Bone marrow (tissue), 2 donors: ENCODE results near the gene PIP5K1C.

Experiments
- DNase-seq, 2 donors: peaks; one replicate each; lab custom pipeline; 2025; lab: John Stamatoyannopoulos, UW

The PIP5K1C gene

GRCh38 chr19:3700242-3701032 is at the start of gene PIP5K1C:
PIP5K1C (minus strand) TSS chr19:3700468; CDS start chr19:3700390, 78 bp downstream.
- peak; percentile 65 to 67 for DNase-seq

GRCh38 chr19:3748965-3749364 is 48.7 kb upstream of the PIP5K1C start:
- DNase-seq, result no peak

GRCh38 chr19:3746371-3747056 is 46.2 kb upstream of the PIP5K1C start:
- no peak for DNase-seq

- DNase-seq, result no peak
Measured at GRCh38 chr19:3745363-3746045, 45.2 kb upstream of the PIP5K1C start.

- no peak for DNase-seq
Measured at GRCh38 chr19:3743486-3743885, 43.2 kb upstream of the PIP5K1C start.

GRCh38 chr19:3740431-3740830 is 40.2 kb upstream of the PIP5K1C start:
- DNase-seq, result no peak

GRCh38 chr19:3738477-3739220 is 38.4 kb upstream of the PIP5K1C start:
- DNase-seq, result no peak

GRCh38 chr19:3737487-3738205 is 37.4 kb upstream of the PIP5K1C start:
- no peak for DNase-seq

GRCh38 chr19:3736106-3736724 is 35.9 kb upstream of the PIP5K1C start:
- no peak for DNase-seq

- no peak for DNase-seq
Measured at GRCh38 chr19:3734310-3734600, 34.0 kb upstream of the PIP5K1C start.

GRCh38 chr19:3733549-3734309 is 33.5 kb upstream of the PIP5K1C start:
- DNase-seq, result no peak

GRCh38 chr19:3732108-3732507 is 31.8 kb upstream of the PIP5K1C start:
- no peak for DNase-seq

- DNase-seq, result no peak
Measured at GRCh38 chr19:3730457-3730958, 30.2 kb upstream of the PIP5K1C start.

- no peak for DNase-seq
Measured at GRCh38 chr19:3725640-3726310, 25.5 kb upstream of the PIP5K1C start.

GRCh38 chr19:3725121-3725520 is 24.9 kb upstream of the PIP5K1C start:
- no peak for DNase-seq

- DNase-seq, result no peak
Measured at GRCh38 chr19:3723883-3724282, 23.6 kb upstream of the PIP5K1C start.

GRCh38 chr19:3723110-3723488 is 22.8 kb upstream of the PIP5K1C start:
- DNase-seq, result no peak

- DNase-seq, result no peak
Measured at GRCh38 chr19:3722443-3723109, 22.3 kb upstream of the PIP5K1C start.

- DNase-seq, result no peak
Measured at GRCh38 chr19:3721887-3722442, 21.7 kb upstream of the PIP5K1C start.
